HEK293T (cell line): ENCODE results near the gene AP2A2.
A peak's percentile ranks its signal among the peaks of the same experiment; 100 is the strongest.

Source experiments
- CTCF ChIA-PET: fragments of 350-600 bp; formaldehyde crosslinking; extraction: SDS; loops from one replicate; lab custom pipeline; 2021; ENCODE audit warnings: antibody characterized with exemption, inconsistent platforms; lab: Yijun Ruan, JAX
- POLR2A ChIA-PET: fragments of 350-600 bp; formaldehyde crosslinking; extraction: SDS; loops from one replicate; lab custom pipeline; 2020; ENCODE audit warnings: antibody characterized with exemption, inconsistent platforms; lab: Yijun Ruan, JAX
- DNase-seq: peaks from one replicate; pipeline ENCODE4 v3.0.0; 2012; ENCODE audit warnings: mixed read lengths; ENCODE audit errors: extremely low spot score
- ARNT ChIP-seq: fragments of 450-650 bp; IDR thresholded peaks from 2 replicates; pipeline ENCODE4 v1.6.1; 2017; ENCODE audit warnings: mild to moderate bottlenecking
- BHLHE40 ChIP-seq: fragments of 450-650 bp; IDR thresholded peaks from 2 replicates; pipeline ENCODE4 v1.6.1; 2016; ENCODE audit warnings: mild to moderate bottlenecking, moderate library complexity, borderline replicate concordance
- CTBP1 ChIP-seq: fragments of 450-650 bp; IDR thresholded peaks from 2 replicates; pipeline ENCODE4 v1.6.1; 2016; ENCODE audit warnings: borderline replicate concordance
- ELF4 ChIP-seq: fragments of 450-650 bp; IDR thresholded peaks from 2 replicates; pipeline ENCODE4 v1.6.1; 2017; ENCODE audit warnings: antibody characterized with exemption
- FOXA1 ChIP-seq: fragments of 450-650 bp; IDR thresholded peaks from 2 replicates; pipeline ENCODE4 v1.6.1; 2016; ENCODE audit warnings: mild to moderate bottlenecking
- FOXK2 ChIP-seq: fragments of 450-650 bp; IDR thresholded peaks from 2 replicates; pipeline ENCODE4 v1.6.1; 2016; ENCODE audit warnings: mild to moderate bottlenecking
- FOXM1 ChIP-seq: fragments of 450-650 bp; IDR thresholded peaks from 2 replicates; pipeline ENCODE4 v1.6.1; 2017; ENCODE audit warnings: mild to moderate bottlenecking, borderline replicate concordance
- HDGF ChIP-seq: fragments of 450-650 bp; IDR thresholded peaks from 2 replicates; pipeline ENCODE4 v1.6.1; 2017; ENCODE audit warnings: antibody characterized with exemption, borderline replicate concordance
- L3MBTL2 ChIP-seq: fragments of 450-650 bp; conservative IDR thresholded peaks from 2 replicates; pipeline ENCODE4 v1.6.1; 2016; ENCODE audit warnings: mild to moderate bottlenecking
- LEF1 ChIP-seq: fragments of 450-650 bp; IDR thresholded peaks from 2 replicates; pipeline ENCODE4 v1.6.1; 2017; ENCODE audit warnings: mild to moderate bottlenecking, borderline replicate concordance
- NFRKB ChIP-seq: fragments of 450-650 bp; IDR thresholded peaks from 2 replicates; pipeline ENCODE4 v1.6.1; 2016; ENCODE audit warnings: mild to moderate bottlenecking, moderate library complexity
- PKNOX1 ChIP-seq: fragments of 450-650 bp; IDR thresholded peaks from 2 replicates; pipeline ENCODE4 v1.6.1; 2016
- SP1 ChIP-seq: fragments of 450-650 bp; IDR thresholded peaks from 2 replicates; pipeline ENCODE4 v1.6.1; 2017
- SUZ12 ChIP-seq: fragments of 450-650 bp; IDR thresholded peaks from 2 replicates; pipeline ENCODE4 v1.6.1; 2016; ENCODE audit warnings: mild to moderate bottlenecking
- TARDBP ChIP-seq: fragments of 450-650 bp; IDR thresholded peaks from 2 replicates; pipeline ENCODE4 v1.6.1; 2016
- ZNF384 ChIP-seq: fragments of 450-650 bp; IDR thresholded peaks from 2 replicates; pipeline ENCODE4 v1.6.1; 2016

The AP2A2 gene

GRCh38 chr11:908273-908672 lies 17.4 kb upstream of the AP2A2 start:
- CTCF ChIA-PET, result no interaction called here
- DNase-seq, result no peak
- TF ChIP-seq NFRKB (no peak), FOXM1 (no peak), FOXA1 (no peak), ZNF384 (no peak), ARNT (no peak), ELF4 (no peak), HDGF (no peak), L3MBTL2 (no peak)
- POLR2A ChIA-PET, result no interaction called here

- POLR2A ChIA-PET, result interaction anchor here (0.9 to 1.9 kb wide), 3 partner anchors 11 to 75 kb away, joined by 3 to 7 read pairs (median 3); no protein-coding TSS in a partner anchor
- DNase-seq, result no peak
- CTCF ChIA-PET, result interaction anchor here (1.5 kb wide), 1 partner anchor 15 kb away, joined by 7 read pairs; no protein-coding TSS in a partner anchor
- no peak for TF ChIP-seq FOXK2
- TF ChIP-seq FOXM1, result no peak
- TF ChIP-seq L3MBTL2, result no peak
- no peak for TF ChIP-seq SUZ12
- TF ChIP-seq ZNF384, result no peak
- TF ChIP-seq NFRKB, result no peak
- no peak for TF ChIP-seq CTBP1
- TF ChIP-seq HDGF, result no peak
- no peak for TF ChIP-seq SP1
- TF ChIP-seq ARNT, result no peak
- no peak for TF ChIP-seq PKNOX1
- no peak for TF ChIP-seq TARDBP
- TF ChIP-seq LEF1, result no peak
- no peak for TF ChIP-seq ELF4
- TF ChIP-seq FOXA1, result no peak
Observed at GRCh38 chr11:909406-909805, 16.3 kb upstream of the AP2A2 start.

- no peak for DNase-seq
- CTCF ChIA-PET, result interaction anchor here (1.5 kb wide), 1 partner anchor 16 kb away, joined by 7 read pairs; no protein-coding TSS in a partner anchor
- POLR2A ChIA-PET, result interaction anchor here (0.6 to 2.0 kb wide), 9 partner anchors 9 to 76 kb away, joined by 3 to 17 read pairs (median 5); no protein-coding TSS in a partner anchor
- TF ChIP-seq SP1 (no peak), LEF1 (no peak), L3MBTL2 (peak; percentile 65), HDGF (no peak), FOXA1 (no peak), ARNT (no peak)
Observed at GRCh38 chr11:910044-910588, 15.6 kb upstream of the AP2A2 start.

- peak; percentile 95 for DNase-seq
- POLR2A ChIA-PET, result interaction anchor here (0.6 to 2.0 kb wide), 9 partner anchors 8 to 132 kb away, joined by 3 to 17 read pairs (median 5); partner anchors contain the start of gene TSPAN4
- TF ChIP-seq FOXM1, result no peak
- CTCF ChIA-PET, result interaction anchor here (1.5 kb wide), 1 partner anchor 17 kb away, joined by 7 read pairs; no protein-coding TSS in a partner anchor
Observed at GRCh38 chr11:910589-911030, 15.1 kb upstream of the AP2A2 start, which contains the start of gene CHID1. Gene CHID1 (minus strand): TSS chr11:910810. CDS start chr11:904816, 5,994 bp downstream.

- ChIA-PET CTCF (interaction anchor here (1.0 to 1.5 kb wide), 2 partner anchors 13 to 17 kb away, joined by 3 to 7 read pairs; no protein-coding TSS in a partner anchor), POLR2A (interaction anchor here (0.6 to 2.0 kb wide), 10 partner anchors 8 to 131 kb away, joined by 3 to 17 read pairs (median 6); partner anchors contain the start of genes AP2A2 and TSPAN4)
- peak; percentile 80 for TF ChIP-seq L3MBTL2
- TF ChIP-seq BHLHE40, result no peak
- no peak for TF ChIP-seq HDGF
- TF ChIP-seq SUZ12, result no peak
- TF ChIP-seq PKNOX1, result no peak
- peak; percentile 42 for DNase-seq
Observed at GRCh38 chr11:911031-911889, 14.4 kb upstream of the AP2A2 start.

GRCh38 chr11:911890-912219 lies 13.8 kb upstream of the AP2A2 start:
- TF ChIP-seq TARDBP, result no peak
- no peak for TF ChIP-seq SP1
- no peak for TF ChIP-seq NFRKB
- no peak for TF ChIP-seq BHLHE40
- no peak for TF ChIP-seq ELF4
- no peak for TF ChIP-seq LEF1
- TF ChIP-seq L3MBTL2, result no peak
- TF ChIP-seq HDGF, result no peak
- TF ChIP-seq FOXM1, result no peak
- no peak for TF ChIP-seq SUZ12
- TF ChIP-seq PKNOX1, result no peak
- TF ChIP-seq ZNF384, result no peak
- TF ChIP-seq FOXK2, result no peak
- no peak for TF ChIP-seq ARNT
- no peak for TF ChIP-seq CTBP1
- no peak for DNase-seq
- ChIA-PET POLR2A (interaction anchor here (0.9 to 2.0 kb wide), 4 partner anchors 10 to 69 kb away, joined by 3 to 17 read pairs (median 8); partner anchors contain the start of genes AP2A2 and TSPAN4), CTCF (interaction anchor here (0.5 to 1.0 kb wide), 2 partner anchors 13 to 165 kb away, joined by 3 read pairs; no protein-coding TSS in a partner anchor)
